Cardiac muscle cell (in vitro differentiated cells and primary cell): ENCODE data around the gene MICA. TPM values are rescaled to one million over a fixed set of nuclear protein-coding genes. Genes with fewer than 3 reads are reported as not detected.

ENCODE experiments used
- DNase-seq, 2 donors: peaks; one replicate each; pipeline versions ENCODE4 v3.0.0 to v3.0.0-alpha.2; 2010 to 2017; ENCODE audit warnings: low read depth in 1 of 2, low spot score in 1 of 2
- H3K27ac ChIP-seq: fragments of 200-600 bp; sonication (generic); 2 replicates; pipeline ENCODE4 v1.5.1; 2016
- H3K27me3 ChIP-seq: fragments of 200-600 bp; sonication (generic); 2 replicates; pipeline ENCODE4 v1.6.0; 2016; ENCODE audit warnings: control low read depth
- H3K36me3 ChIP-seq: fragments of 200-600 bp; sonication (generic); 2 replicates; pipeline ENCODE4 v1.5.1; 2016; ENCODE audit warnings: control low read depth
- H3K4me1 ChIP-seq: fragments of 200-600 bp; sonication (generic); 2 replicates; pipeline ENCODE4 v1.8.1; 2017; ENCODE audit warnings: low read depth, mild to moderate bottlenecking, mixed run types
- H3K4me3 ChIP-seq: fragments of 200-600 bp; sonication (generic); 2 replicates; pipeline ENCODE4 v1.5.1; 2016; ENCODE audit warnings: mild to moderate bottlenecking
- H3K9me3 ChIP-seq: fragments of 200-600 bp; sonication (generic); 2 replicates; pipeline ENCODE4 v1.5.1; 2017; ENCODE audit warnings: low read depth, mild to moderate bottlenecking, control low read depth
- CTCF ChIP-seq: IDR thresholded peaks from 2 replicates; pipeline ENCODE4 v1.5.1; 2012; ENCODE audit warnings: low read depth, mild to moderate bottlenecking, low read length
- polyA plus RNA-seq: library from polyadenylated mRNA; unstranded; fragments of >200 nt; fragmentation: Nextera tagmentation; extraction: Ambion mirVana; gene quantifications from 2 replicates; pipeline ENCODE4 v1.2.1, GENCODE V29; 2016
- total RNA-seq: library from RNA; depleted of rRNA; stranded (reverse); fragments of >200 nt; gene quantifications from 2 replicates; pipeline ENCODE4 v1.2.3, GENCODE V29; 2016

Gene MICA
- total and polyA plus RNA-seq, 2 experiments from 2014 or later, result 7.8 to 16.4 TPM

GRCh38 chr6:31356946-31357466, 46.4 kb upstream of the MICA start, which contains the start of gene HLA-B:
HLA-B (minus strand) TSS chr6:31357179; CDS start chr6:31357158, 21 bp downstream.
- H3K36me3 ChIP-seq, result no peaks in the 10 kb centered on the region
- TF ChIP-seq CTCF, result no peak
- H3K27me3 ChIP-seq, result peaks cover 78% of the 10 kb centered on the region
- H3K9me3 ChIP-seq, result no peaks in the 10 kb centered on the region
- H3K4me3 ChIP-seq, result peak within 1 kb of the TSS; percentile 36
- peak; percentile 81 to 85 for DNase-seq
- H3K27ac ChIP-seq, result no peak within 1 kb of the TSS
- H3K4me1 ChIP-seq, result no peaks in the 10 kb centered on the region

- H3K27me3 ChIP-seq, result peaks cover 82% of the 10 kb centered on the region
- H3K4me1 ChIP-seq, result no peaks in the 10 kb centered on the region
- H3K36me3 ChIP-seq, result no peaks in the 10 kb centered on the region
- H3K4me3 ChIP-seq, result no peak overlapping the region
- no peak for TF ChIP-seq CTCF
- DNase-seq, result no peak
- H3K9me3 ChIP-seq, result no peaks in the 10 kb centered on the region
- H3K27ac ChIP-seq, result no peak overlapping the region
Measured at GRCh38 chr6:31357886-31358285, 45.5 kb upstream of the MICA start.

GRCh38 chr6:31358302-31358701, 45.1 kb upstream of the MICA start:
- TF ChIP-seq CTCF, result no peak
- H3K36me3 ChIP-seq, result no peaks in the 10 kb centered on the region
- no peak overlapping the region for H3K4me3 ChIP-seq
- no peak for DNase-seq
- no peaks in the 10 kb centered on the region for H3K9me3 ChIP-seq
- H3K27ac ChIP-seq, result no peak overlapping the region
- no peaks in the 10 kb centered on the region for H3K4me1 ChIP-seq
- peaks cover 80% of the 10 kb centered on the region for H3K27me3 ChIP-seq

- peaks cover 77% of the 10 kb centered on the region for H3K27me3 ChIP-seq
- no peak for TF ChIP-seq CTCF
- no peaks in the 10 kb centered on the region for H3K4me1 ChIP-seq
- no peak overlapping the region for H3K4me3 ChIP-seq
- no peaks in the 10 kb centered on the region for H3K36me3 ChIP-seq
- H3K9me3 ChIP-seq, result no peaks in the 10 kb centered on the region
- no peak overlapping the region for H3K27ac ChIP-seq
- no peak for DNase-seq
Measured at GRCh38 chr6:31359581-31359980, 43.8 kb upstream of the MICA start.

GRCh38 chr6:31362751-31363150, 40.6 kb upstream of the MICA start:
- no peak for TF ChIP-seq CTCF
- H3K36me3 ChIP-seq, result no peaks in the 10 kb centered on the region
- H3K9me3 ChIP-seq, result no peaks in the 10 kb centered on the region
- H3K4me1 ChIP-seq, result no peaks in the 10 kb centered on the region
- peaks cover 80% of the 10 kb centered on the region for H3K27me3 ChIP-seq
- H3K4me3 ChIP-seq, result no peak overlapping the region
- DNase-seq, result no peak
- H3K27ac ChIP-seq, result no peak overlapping the region

- Histone ChIP-seq H3K27me3 (peaks cover 78% of the 10 kb centered on the region), H3K4me1 (no peaks in the 10 kb centered on the region), H3K36me3 (no peaks in the 10 kb centered on the region), H3K4me3 (no peak overlapping the region), H3K9me3 (no peaks in the 10 kb centered on the region), H3K27ac (no peak overlapping the region)
- no peak for TF ChIP-seq CTCF
- DNase-seq, result no peak
Measured at GRCh38 chr6:31363811-31364210, 39.6 kb upstream of the MICA start.
